Stimulated activated CD4-positive, alpha-beta T cell treated with anti-CD3 and anti-CD28 coated beads, Interleukin-12 subunit alpha, Interleukin-12 subunit beta, amount 100 ng/mL, for 4 hours (primary cell): ENCODE results near the gene HSPA4L.
A peak's percentile ranks its signal among the peaks of the same experiment; 100 is the strongest.

Source experiments
- DNase-seq: peaks from one replicate; pipeline ENCODE4 v3.0.0-alpha.2; 2020

HSPA4L gene

DNA sequence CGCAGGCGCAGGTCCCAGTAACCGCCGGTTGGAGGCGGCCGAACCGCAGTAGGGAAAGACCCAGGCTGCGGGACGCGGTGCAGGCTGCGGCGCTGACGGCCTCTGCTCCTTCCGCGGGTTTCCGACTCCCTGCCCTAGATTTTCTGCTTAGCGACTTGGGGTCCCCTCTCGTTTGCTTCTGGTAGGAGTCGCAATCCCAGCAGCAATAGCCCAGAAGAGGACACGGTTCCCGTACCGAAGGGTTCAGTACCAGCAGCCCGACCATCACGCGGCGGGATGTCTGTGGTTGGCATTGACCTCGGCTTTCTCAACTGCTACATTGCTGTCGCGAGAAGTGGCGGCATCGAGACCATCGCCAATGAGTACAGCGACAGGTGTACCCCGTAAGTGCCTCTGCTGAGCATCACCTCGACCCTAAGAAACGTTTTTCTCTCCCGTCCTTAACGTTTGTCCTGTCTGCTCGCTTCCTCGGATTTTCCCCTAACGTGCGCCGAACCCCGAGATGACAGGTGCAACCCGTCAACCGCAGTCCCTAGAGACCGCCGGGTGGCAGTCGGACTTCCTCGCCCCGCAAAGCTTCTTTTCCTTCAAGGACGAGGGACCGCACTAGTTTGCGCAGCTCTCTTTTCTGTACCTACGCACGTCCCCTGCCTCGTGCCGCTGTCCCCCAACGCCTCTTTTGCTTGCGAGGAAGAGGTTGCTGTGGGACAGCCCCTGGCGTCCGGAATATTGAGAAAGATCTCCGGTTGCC, at the start of gene HSPA4L:
Gene HSPA4L (plus strand): TSS at position 48 of the 751 bp plus-strand sequence. CDS start 229 bp downstream, at position 277.
- peak; percentile 61 for DNase-seq

DNA sequence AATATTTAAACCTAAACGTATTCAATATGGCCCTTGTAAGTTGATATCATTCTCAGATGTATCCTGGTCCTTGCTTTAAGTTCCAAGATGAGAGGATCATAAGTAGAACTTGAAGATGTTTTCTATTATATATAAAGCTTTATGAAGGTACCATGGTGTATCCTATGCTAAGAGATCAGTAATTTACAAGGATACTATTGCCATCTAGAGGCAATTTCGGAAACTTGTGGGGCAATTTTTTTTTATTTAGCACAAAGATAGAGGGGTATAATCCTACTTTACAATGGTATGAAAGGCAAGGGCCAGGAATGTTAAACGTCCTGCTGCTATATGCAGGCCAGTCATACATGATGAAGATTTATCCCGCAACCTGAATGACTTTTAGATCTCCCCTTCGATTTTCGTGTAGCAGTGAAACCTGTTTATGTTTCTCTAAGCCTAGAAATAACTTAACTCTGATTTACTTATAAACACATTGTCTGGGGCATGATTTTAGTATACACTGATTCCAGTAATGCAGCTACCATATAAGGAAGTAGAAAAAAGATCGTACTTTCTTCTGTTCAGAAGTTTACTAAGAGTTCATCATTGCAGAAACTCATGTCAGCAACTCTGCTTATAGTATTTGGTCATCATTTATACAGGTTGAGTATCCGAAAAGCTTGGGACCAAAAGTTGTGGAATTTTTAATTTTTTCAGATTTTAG, 49.3 kb upstream of the HSPA4L start:
- DNase-seq: no peak

DNA sequence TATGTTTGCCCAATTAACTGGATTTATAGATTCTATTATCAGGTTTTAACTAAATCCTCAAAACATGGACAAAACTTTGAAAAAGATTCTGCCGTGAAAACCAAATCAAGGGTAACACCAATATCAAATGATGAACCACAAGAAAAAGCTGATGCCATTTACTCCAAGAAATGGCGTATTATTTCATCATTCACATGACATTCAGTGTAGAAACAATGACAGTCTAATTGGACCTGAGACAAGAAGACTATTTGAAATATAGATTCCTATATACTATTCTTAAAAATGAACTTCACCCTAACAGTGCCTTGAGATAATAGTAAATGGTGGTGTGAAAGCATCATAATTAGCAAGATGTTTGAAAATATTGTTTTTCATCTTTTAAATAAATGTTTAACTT, 47.1 kb upstream of the HSPA4L start:
- no peak for DNase-seq

DNA sequence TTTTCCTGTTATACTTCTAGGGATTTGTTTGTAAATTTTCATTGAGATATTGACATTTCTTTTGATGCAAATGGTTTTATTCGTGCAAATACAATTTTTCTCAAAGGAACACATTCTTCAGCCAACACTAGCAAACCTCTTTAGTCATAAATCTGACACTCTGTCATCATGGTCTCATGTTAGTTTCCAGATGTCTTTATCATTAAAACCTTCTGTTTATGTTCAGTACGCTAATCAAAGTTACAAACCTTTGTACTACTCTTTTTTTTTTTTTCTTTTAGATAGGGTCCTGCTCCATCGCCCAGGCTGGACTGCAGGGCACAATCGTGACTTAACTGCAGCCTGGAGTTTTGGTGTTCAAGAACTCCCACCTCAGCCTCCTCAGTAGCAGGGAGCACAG, 44.8 kb upstream of the HSPA4L start:
- no peak for DNase-seq

DNA sequence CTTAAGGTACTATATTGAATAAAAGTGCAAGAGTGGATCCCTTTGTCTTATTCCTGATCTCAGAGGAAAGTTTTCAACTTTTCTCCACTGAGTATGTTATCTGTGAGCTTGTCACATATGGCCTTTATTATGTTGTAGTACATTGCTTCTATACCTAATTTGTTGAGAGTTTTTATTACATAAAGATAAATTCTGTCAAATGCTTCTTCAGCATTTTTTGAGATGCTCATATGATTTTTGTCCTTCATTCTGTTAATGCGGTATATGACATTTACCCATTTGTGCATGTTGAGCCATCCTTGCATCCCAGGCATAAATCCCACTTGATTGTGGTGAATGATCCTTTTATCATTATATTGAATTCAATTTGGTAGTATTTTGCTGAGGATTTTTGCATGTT, 40.9 kb upstream of the HSPA4L start:
- DNase-seq: no peak

DNA sequence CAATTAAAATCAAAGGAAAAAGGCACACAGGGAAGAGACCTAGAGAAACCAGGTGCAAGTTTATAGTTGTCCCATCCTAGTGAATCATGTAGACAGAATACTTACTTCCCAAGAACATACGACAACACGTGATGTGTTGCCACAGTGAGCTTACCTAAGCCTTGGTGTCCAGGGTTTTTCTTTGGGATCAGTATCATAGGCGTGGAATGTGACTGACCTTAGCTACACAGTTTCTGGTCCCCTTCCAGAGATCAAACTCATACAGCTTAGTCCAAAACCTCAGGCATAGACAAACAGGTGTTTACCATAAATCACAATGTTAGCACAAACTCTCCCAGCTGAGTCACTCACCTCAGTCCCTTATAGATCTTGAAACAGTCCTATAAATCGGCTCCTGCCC, 34.2 kb upstream of the HSPA4L start:
- DNase-seq: no peak

DNA sequence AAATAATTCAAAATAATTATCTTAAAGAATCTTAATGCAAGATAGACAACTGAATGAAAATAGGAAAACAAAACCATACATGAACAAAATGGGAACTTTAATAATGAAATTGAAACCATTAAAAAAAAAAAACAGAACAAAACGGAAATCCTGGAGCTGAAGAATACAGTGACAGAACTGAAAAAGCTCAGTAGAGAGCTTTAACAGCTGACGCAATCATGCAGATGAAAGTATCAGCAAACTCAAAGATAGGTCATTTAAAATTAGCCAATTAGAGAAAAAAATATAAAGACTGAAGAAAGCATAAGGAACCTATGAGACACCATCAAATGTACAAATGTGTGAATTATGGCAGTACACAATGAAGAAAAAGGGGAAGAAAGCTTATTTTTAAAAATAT, 33.2 kb upstream of the HSPA4L start:
- DNase-seq: no peak

DNA sequence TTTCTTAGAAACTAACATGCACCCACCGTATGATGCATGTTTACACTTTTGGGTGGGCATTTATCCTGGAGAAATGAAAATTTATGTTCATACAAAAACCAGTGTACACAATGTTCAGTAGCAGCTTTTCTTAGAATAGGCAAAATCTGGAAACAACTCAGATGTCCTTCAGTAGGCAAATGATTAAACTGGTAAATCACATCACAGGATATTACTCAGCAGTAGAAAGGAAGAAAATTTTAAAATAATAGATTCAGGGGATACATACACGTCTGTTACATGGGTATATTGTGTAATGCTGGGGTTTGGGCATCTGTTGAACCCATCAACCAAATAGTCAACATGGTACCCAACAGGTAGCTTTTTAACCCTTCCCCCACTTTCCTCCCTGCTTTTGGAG, 25.2 kb upstream of the HSPA4L start:
- DNase-seq: no peak

DNA sequence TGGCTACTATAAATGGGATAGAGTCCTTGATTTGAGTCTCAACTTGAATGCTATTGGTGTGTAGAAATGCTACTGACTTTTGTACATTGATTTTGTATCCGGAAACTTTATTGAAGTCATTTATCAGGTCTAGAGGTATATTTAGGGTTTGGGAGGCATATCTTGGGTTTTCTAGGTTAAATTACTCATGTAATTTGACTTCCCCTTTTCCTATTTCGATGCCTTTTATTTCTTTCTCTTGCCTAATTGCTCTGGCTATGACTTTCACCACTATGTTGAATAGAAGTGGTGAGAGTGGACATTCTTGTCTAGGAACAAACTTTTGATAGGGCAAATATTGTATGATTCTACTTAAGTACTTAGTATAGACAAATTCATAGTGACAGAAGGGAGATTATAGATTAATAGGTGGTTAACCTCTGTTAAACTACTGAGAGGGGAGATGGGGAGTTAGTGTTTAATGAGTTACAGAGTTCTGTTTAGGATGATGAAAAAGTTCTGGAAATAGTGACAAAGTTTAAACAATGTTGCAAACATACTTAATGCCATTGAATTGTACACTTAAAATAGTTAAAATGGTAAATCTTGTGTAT, 22.8 kb upstream of the HSPA4L start:
- no peak for DNase-seq

DNA sequence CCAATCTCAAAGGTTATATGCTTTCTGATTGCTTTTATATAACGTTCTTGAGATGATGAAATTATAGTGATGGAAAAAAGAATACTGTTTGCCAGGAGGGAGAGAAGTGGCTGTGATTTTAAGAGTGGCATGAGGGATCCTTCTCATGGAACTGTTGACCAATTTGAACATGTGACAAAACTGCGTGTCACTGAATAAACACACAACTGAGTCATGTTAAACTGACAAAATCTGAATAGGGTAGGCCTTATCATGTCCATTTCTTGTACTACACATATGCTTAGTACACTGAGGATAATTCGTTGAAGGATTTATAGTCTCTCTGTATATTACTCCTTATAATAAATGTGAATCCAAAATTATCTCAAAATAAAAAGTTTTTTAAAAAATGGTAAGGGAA, 22.2 kb upstream of the HSPA4L start:
- DNase-seq: no peak

DNA sequence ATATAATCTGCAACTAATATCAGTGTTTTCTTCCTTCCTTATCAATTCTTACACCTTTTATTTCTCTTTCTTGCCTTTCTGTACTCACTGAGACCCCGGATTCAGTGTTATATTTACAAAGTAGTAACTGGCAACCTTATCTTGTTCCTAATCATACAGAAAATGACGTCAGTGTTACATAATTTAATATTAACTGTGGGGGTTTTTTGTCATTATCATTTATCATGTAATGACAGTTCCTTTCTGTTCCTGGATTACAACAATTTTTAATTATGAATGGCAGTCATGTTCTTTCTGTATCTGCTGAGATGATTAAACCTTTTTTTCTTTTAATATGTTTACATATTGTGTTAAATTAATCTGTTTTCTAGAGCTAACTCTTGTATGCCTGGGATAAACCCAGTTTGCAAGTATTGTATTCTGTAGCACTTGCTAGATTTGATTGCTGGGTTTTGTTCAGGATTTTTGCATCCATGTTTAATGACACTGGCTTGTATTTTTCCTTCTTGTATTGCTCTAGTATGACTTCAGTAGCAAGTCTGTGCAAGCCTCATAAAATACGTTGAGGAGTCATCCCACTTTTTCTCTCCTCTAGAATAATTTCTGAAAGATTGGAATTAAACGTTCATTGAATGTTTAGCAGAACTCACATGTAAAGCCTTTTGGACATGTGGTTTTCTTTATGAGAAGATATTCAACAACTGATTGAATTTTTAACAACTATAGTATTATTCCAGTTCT, 10.4 kb upstream of the HSPA4L start:
- DNase-seq: no peak

DNA sequence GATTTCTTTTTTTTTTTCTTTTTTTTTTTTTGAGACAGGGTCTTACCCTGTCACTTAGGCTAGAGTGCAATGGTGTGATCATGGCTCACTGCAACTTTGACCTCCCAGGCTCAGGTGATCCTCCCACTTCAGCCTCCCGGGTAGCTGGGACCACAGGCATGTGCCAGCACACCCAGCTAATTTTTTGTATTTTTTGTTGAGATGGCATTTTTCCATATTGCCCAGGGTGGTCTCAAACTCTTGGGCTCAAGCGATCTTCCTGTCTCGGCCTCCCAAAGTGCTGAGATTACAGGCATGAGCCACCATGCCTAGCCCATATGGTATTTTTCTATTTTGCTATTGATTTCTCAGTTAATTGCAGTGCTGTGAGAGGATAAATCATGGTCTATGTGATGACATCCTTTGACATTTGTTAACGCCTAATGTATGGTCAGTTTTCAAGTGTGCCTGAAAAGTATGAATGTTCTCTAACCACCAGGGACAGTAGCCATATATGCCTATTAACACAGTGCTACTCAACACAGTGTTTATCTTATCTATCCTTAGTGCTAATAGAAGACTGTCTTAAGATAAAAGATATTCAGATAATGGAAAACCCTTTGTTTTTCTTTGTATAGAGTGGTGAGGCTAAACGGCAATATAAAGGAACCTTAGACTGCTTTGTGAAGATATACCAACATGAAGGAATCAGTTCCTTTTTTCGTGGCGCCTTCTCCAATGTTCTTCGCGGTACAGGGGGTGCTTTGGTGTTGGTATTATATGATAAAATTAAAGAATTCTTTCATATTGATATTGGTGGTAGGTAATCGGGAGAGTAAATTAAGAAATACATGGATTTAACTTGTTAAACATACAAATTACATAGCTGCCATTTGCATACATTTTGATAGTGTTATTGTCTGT, 9.1 kb upstream of the HSPA4L start:
- DNase-seq: no peak

DNA sequence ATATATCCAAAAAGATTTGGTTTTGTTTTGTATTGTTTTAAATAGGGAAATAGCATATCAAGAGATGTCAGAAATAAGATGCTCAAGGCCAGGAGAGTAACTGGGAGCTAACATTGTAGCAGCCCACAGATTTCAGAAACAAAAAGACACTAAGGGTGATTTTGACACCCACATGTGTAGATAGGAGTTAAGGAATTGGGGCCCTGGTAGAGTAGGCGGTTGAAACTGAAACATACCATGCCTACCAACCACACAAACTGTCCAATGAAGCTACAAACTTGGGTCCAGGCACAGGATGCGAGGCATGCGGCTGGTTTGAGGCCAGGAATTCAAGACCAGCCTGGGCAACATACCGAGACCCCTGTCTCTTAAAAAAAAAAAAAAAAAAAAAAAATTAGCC, 6.3 kb upstream of the HSPA4L start:
- no peak for DNase-seq

DNA sequence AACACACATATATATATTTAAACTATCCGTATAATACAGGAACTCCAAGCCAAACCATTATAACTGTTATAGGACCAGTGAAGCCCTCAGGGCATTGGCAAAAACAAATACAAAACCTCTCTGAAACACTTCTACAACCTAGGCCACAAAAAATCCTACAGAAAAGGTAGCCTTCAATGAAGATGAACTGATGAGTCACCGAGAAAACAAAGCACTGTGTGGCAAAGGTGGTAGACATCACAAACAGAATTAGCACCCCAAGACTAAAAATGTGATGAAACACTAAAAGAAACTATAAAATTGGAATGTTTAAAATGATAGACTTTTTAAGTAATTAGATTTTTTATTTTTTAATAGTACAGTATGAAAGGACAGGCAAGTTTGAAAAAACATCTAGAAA, 5.5 kb upstream of the HSPA4L start:
- DNase-seq: no peak

DNA sequence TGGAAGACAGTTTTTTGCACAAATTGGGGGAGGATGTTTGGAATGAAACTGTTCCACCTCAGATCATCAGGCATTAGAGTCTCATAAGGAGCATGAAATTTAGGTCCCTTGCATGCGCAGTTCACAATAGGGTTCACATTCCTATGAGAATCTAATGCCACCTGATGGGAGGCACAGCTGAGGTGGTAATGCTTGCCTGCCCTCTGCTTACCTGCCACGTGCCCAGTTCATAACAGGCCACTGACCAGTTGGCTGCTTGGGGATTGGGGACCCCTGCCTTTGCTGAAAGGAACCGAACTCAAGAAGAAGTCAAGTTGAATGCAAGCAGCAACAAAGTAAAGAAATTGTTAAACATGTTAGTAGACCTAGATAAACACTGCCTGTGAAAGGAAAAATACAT, 4.6 kb upstream of the HSPA4L start:
- DNase-seq: no peak

DNA sequence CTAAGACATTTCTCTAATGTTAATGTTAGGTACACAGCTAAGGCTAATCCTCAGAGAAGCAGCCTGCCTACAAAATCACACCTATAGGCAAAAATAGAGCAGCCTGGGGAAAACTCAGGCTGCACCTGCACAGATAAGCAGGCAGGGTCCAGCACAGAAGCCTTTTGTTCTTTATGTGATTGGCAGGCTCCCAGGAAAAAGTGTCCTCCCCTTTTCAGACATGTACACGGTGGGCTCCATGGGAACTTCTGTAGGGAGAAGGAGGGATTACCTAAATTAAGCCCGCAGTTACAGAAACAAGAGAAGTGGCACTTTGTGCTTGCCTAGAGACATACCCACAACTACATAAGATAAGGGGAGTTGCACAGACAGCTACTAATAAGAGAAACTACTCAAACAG, 4.0 kb upstream of the HSPA4L start:
- DNase-seq: no peak

DNA sequence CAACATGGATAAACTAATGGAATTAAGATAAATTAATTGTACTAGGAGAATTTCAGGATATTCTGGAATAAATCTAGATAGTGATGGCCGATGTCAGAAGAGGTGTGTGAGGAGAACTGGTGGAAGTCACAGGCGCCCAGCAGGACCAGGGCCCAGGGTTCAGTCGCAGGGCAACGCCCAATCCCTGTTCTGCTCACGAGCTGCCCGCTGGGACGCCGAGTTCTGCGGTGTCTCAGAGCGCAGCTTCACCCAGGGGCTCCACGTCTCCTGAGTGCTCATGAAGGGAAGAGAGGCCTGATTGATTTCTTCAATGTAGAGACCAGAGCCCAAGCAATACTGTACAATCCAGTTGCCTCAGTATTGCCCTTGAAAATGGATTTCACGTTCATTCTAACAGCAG, 1.5 kb upstream of the HSPA4L start:
- DNase-seq: no peak

DNA sequence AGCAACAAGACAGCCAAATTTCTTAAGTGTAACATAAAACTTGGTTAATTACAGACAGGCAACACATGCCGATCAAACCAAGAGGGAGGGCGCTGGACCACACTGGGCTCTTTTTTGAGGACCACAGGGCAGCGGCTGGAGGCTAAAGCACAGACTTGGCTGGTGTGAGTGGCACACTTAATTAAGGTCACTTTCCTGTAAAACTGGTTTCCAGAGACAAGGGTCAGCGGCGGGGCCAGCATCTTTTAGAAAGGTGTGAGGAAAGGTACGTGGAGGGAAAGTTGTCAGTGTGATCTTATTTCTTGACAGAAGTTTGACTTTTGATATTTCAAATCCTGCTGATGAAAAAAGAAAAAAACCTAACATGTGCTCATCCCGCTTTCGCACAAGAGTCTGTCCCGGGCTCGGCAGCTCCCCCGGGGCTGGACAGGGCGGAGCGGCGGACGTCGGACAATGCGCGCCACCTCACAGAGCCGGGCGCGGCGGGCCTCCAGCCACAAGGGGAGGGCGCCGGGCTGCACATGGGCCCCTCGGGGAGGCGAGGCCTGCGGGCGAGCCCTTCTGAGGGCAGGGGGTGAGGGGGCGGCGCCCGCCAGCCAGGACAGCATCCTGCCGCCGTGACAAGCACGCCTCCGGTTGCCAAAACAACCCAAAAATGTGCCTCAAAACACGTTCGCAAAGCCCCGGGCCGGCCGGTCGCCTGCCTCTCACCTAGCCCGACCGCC, 660 bp upstream of the HSPA4L start:
- DNase-seq: no peak

DNA sequence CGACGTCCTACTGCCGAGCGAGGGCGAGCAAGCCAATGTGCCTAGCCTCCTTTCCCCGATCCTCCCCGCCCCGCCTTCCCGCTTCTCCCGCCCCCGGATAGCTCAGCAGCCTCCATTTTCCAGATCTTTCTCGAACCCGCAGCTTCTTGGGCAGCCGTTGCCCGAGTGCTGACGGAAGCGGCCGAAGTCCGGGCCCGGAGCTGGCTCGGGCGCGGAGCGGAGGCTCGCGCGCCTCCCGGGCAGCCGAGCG, 172 bp upstream of the HSPA4L start:
- no peak for DNase-seq

DNA sequence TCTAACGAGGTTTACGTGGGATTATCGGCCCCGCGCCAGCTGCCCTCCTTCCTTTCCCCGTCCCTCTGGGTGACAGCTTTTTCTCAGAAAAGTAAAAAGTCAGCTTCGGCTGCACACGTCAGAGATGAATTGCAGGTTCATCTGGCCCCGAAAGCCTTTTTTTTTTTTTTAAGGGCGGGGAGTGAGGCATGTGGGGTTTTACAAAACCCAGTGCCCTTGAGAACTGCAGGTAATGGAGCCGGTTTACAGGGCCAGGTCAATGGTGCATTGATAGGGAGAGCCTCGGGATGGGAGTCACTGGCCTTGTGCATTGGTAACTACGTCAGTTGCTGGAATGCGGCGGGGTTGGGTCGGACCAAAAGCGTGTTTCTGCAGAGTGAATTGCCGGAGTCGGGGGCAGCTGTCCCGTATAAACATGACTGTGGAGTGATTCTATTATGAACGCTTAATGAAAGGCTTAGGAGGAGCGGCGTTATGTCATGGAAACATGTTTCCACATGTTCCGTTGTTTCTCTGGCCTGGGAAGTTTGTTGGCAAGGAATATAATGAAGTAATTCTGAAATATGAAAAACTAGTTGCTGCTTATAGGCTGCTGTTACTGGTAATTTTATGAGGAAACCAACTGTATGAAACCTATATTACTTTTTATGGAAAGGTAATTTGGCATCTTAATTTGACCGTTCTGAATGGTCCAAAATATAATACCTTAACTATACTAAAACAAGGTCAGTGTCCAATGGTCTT, 1.1 kb downstream of the HSPA4L start:
- no peak for DNase-seq
